ENCODE results near the gene SLIT2.

The SLIT2 gene

DNA sequence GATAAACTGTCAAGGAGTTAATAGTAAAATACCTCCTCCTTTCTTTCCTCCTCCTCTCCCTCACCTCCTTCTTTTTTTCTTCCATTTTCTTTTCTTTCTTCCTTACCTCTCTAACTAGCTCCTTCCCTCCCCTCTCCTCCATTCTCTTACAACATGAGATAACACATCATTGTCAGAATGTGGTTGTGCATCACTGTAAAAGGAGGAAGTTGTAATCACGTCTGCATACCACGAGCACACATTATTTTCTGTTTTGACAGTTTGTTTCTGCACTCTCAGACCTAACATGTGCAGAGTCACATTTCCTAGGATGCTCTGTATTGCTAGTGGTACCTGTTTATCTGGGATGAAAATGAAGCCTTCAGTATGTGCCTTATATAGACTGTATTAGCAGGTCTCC is 9.1 kb downstream of the SLIT2 start:
- no peak for DNase-seq (ENCODE audit: low read depth, low spot score)
- no peak overlapping the region for H3K4me3 ChIP-seq (ENCODE audit: low read length)

DNA sequence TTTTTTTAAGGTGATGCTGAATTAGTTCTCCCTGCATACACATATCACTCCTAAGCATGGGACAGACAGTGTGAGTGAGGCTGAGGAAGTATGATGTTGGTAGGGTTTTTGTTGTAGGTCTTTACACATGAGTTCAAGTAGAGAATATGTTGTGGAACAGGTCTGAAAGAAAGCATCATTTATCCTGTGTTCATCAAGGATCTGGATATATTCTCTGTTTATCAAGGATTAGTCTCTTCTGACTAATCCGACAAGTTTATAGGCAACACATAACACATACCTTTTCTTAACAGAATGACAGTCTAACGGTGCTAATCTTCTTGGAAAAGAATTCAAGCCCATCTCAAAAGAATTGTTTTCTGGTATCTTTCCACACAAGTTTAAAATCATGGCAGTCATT is 10.5 kb downstream of the SLIT2 start:
- DNase-seq (ENCODE audit: low read depth, low spot score): no peak
- H3K4me3 ChIP-seq (ENCODE audit: low read length): no peak overlapping the region

DNA sequence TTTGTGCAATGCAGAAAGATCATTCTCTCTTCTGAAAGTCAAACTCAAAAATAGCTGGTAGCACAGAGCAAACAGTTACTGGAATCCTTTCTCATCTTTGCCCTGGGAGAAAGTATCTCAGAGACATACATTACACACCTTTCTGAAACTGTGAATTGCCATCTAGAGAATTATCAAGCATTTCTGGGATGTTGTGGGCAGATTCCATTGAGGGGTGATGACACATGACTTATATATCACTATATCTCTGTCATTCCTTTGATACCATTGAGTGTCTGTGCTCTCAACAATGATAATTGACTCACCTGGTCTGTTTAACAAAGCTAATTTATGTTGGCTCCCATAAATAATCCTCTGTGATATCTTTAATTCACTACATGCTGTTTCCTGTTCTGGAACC is 13.0 kb downstream of the SLIT2 start:
- no peak for DNase-seq (ENCODE audit: low read depth, low spot score)

DNA sequence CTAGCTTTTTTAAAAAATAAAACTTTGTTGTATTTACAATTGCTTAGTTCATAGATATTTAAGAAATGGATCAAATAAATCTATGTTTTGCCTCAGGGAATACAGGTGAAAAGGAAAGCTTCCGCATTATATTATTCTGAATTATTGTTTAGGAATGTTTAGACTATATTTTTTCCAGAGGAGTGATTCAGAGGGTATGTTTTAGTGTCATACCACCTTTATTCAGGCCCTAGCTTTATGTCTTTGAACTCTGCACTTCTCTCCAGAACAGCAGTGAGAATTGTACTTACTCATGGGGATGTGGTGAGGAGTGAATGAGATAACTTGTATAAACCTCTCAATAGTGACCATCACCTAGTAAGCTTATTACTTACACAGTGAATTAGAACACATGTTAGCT is 14.0 kb downstream of the SLIT2 start:
- no peak overlapping the region for H3K4me3 ChIP-seq (ENCODE audit: low read length)
- no peak for DNase-seq (ENCODE audit: low read depth, low spot score)

More for the DNA sequence above, 13.0 kb downstream of the SLIT2 start:
- H3K4me3 ChIP-seq (ENCODE audit: low read length): no peak overlapping the region

DNA sequence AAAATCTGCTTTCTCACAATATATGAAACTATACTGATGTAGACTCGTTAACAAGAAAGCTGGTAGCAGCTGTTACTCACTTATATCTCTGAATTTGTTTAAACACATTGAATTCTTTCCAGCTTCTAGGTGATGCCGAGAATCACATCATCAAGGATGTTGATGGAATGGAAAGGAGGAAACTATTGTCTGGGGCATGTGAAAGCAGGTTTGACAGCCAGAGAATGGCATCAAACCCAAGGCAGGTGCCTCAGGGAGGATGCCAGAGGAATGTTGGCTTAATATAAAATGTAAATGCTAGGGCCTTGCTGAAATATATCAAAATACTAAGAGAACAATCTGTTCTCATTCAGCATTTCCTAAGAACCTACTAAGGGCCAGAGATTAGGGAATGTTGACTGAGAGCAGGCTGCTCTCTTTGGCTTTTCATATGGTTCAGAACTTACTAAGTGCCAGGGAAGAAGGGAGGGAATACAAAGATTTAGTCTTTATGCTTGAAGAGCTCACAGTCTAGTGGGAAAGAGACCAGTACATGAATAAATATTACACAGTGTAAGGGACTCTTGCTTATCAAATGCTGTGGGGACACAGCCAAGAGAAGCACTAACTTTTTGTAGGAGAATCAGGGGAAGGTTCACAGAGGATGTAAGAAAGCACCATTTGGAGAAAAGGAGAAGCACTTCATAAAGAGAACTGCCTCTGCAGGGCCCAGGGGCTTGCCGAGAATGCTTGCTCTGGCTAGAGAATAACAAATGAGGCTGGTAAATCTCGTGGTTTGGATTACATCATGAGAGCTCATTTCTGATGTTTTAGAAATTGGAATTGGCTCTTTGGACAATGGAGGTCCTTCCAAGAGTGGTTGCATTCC is 14.7 kb downstream of the SLIT2 start:
- DNase-seq (ENCODE audit: low read depth, low spot score): no peak
- H3K4me3 ChIP-seq (ENCODE audit: low read length): no peak overlapping the region

DNA sequence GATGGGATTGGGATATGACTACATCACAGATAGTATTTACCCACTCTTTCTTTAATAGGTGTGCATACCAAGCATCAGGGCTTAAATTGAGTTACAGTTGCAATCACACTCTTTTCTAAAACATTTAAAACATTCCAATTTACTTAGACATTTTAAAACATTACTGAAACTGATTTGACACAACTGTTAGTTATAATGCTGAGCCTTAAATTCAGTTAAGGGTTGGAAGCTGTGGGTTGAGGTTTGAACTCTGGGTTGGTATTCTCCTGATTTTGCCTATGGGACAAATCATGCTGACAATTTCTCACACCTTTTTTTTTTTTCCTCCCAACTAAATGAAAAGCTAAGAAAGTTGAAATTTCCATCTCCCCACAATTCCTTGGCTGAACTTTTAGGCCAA is 16.3 kb downstream of the SLIT2 start:
- no peak for DNase-seq (ENCODE audit: low read depth, low spot score)
- no peak overlapping the region for H3K4me3 ChIP-seq (ENCODE audit: low read length)

DNA sequence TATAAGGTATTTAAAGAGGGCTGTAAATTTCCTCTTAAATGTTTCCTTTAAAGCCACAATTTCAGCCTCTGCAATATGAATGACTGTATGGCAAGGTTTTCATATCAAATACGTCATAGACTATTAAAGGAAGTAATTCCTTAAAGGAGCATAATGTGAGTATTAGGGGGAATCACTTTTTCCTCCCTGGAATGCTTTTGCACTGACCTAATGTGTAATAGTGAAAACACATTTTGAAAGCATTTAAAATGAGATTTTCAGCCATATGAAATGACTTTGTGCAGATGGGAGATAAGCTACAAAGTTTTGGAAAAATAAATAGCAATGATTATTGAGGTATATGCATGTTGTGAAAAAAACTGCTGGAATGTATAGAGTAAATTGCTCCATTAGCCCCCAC is 17.6 kb downstream of the SLIT2 start:
- DNase-seq (ENCODE audit: low read depth, low spot score): no peak
- H3K4me3 ChIP-seq (ENCODE audit: low read length): no peak overlapping the region

DNA sequence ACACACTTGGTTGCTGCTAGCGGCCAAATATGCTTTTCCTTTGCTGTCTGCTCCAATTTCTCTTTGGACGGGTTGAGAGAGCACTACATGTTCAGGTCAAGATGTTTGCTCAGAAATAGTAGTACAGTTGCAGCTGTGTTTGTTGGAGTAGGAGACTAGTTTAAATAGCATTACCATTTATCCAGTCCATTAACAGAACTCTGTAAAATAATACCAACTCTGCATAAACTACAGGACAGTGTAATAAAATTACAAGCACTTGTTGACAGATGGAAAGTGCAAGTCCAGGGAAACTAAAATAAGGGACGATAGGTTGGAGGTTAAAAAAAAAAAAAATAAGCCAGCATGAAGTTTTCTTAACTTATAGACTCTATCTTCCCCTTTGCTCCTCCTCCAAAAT is 20.2 kb downstream of the SLIT2 start:
- no peak overlapping the region for H3K4me3 ChIP-seq (ENCODE audit: low read length)
- no peak for DNase-seq (ENCODE audit: low read depth, low spot score)

DNA sequence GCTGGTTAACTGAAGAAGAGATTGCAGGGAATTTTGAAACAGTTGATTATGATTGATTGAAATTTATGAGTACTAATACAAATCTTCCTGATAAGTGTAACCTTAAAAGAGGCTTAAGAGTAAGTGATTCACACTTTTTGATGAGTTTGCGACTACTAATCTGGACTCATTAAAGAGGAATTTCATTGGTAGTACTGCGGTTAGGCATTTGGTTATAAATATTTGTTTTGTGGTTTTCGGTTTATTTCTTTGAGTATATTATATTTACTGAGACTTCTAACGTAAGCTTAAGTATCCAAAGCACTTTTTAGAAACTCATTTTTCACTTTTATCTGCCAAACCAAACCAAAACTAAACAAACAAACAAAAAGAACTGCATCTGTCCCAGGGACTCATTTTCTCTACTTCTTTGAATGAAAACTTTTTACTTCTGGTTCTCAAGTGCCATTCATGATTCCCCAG is 20.7 kb downstream of the SLIT2 start:
- H3K4me3 ChIP-seq (ENCODE audit: low read length): no peak overlapping the region
- DNase-seq (ENCODE audit: low read depth, low spot score): no peak

DNA sequence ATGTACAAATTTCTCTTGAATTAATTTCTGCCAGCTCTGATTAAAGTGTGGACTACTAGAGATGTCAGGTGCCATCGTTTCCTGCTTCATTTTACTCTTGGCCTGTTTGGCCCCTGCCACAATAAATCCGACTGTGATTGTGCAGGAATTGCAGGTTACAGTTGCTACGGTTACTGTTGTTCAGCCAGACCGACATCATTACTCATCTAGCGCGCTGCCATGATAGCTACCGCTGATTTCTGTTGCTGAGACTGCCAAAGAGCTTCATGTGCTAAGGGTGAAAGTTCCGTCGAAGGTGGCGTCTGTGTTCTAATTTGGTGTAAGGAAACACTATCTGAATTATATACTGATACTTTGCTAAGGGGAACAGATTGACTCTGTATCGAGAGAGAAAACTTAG is 22.1 kb downstream of the SLIT2 start:
- no peak overlapping the region for H3K4me3 ChIP-seq (ENCODE audit: low read length)
- no peak for DNase-seq (ENCODE audit: low read depth, low spot score)

DNA sequence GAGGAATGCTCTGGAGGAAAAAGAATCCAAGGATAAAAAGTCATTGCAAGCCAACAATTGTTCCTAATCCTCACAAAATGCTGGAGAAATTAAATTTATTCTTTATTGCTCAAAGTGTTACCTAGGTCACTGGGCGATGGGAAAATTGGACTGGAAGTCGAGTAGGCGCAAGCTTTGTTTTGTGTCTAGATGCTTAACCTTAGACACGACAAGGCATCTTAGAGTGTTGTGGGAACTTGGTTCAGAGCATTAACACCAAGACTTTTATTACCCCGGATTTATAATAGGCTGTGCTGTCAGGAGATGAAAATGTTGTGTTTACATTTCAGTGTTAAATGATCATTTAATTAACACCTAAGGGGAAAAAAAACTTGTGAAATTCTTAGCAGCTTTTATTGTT is 25.1 kb downstream of the SLIT2 start:
- DNase-seq (ENCODE audit: low read depth, low spot score): no peak
- no peak overlapping the region for H3K4me3 ChIP-seq (ENCODE audit: low read length)

DNA sequence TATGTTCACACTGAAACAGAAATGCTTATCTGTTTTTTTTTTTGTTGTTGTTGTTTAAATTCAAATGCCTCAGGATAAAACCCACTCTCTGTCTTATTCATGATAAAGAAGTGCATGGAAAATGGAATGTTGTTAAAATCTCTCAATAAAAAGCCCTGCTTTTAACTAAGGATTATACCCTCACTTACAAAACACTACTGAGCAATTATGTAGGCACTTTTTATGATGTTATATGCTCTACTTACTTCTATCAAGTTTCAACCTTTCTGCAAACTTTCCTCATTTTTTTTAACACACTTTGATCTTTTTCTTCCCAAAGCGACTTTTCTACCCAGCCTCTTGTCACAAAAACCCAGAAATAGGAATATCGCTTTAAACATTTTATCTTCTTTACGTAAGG is 26.5 kb downstream of the SLIT2 start:
- no peak for DNase-seq (ENCODE audit: low read depth, low spot score)
- no peak overlapping the region for H3K4me3 ChIP-seq (ENCODE audit: low read length)

DNA sequence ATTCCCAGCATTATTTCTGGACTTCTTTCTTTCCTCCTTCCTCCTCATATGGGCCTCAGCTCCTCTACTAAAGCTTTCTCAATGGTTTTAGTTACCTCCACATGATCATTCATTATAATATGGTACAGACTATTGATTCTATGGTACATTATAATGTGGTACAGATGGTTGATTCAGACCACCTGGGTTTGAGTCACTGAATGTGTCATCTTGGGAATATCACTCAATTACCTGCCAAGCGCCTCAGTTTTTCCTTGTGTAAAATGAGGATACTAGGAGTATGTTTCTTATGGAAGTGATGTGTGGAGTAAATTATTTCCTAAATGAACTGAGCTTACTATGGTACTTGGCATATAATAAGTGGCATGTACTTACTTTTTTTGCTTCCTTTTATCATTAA is 27.7 kb downstream of the SLIT2 start:
- H3K4me3 ChIP-seq (ENCODE audit: low read length): no peak overlapping the region
- DNase-seq (ENCODE audit: low read depth, low spot score): no peak

DNA sequence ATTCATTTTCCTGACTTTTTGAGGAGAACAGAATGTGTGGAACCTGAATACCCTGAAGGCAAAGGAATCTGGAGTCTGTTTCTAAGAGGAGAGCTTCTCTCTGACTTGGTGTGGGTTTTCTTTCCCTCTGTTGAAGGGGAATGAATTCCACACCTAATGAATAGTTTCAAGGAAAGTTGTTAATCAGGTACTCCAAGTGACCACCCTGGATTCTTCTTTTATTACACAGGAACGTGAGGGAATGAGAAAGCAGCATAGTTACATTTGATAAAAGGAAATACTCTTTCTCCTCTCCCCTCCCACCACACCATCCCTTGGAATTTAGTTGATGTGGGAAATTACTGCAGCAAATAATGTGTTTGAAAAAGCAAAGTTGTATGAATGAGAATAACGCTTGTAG is 29.7 kb downstream of the SLIT2 start:
- H3K4me3 ChIP-seq (ENCODE audit: low read length): no peak overlapping the region
- DNase-seq (ENCODE audit: low read depth, low spot score): no peak

DNA sequence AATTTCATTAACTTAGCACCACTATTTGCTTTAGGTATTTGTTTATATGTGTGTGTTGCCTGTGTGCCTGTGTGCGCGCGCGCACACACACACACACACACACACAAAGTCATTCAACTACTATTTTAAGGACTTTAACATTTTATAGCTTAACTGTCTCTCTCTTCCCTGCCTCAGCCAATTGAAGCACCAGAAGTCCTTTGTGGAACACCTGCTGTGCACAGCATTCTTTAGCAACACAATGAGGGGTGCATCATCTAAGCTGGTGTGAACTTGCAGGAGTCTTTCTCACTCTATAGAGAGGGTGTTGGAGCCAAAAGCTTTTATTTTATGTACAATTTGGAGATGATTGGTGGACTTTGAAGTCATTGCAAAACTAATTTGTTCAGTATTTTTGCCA is 31.3 kb downstream of the SLIT2 start:
- no peak overlapping the region for H3K4me3 ChIP-seq (ENCODE audit: low read length)
- DNase-seq (ENCODE audit: low read depth, low spot score): no peak

DNA sequence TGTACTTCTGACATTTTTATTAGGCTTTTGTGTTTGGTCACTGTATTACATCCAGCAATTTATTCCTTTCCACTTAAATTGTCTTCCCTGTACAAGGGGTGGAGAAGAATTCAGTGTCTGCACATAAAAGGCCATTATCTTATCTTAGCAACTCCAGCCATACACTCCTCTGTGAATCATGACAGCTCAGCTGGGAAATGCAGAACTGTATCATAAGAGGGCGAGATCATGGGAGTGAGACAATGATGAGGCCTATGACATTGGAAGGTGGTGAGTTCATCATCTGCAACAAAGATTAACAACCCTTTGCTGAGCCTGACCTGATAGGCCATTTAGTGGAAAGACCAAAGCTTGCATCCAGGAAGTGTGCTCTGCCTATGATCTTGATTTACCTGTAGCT is 33.3 kb downstream of the SLIT2 start:
- DNase-seq (ENCODE audit: low read depth, low spot score): no peak
- no peak overlapping the region for H3K4me3 ChIP-seq (ENCODE audit: low read length)

DNA sequence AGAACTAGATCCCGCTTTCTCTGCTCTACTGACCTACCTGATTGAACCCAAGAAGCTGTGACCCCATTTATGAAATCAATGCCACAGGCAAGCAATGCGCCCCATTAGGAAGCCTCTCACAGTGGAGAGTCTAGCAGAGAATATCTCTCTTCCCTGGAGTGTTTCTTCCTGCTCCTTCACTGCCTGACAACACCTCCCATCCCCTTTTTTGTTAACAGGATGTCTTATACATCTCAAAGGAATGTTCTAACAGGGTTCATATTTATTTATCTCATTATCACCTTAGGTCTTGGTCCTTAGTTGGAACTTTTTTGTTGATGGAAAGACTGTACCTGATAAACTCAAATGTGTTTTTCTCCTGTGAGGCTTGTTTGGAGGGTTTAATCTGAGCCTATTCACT is 35.5 kb downstream of the SLIT2 start:
- no peak for DNase-seq (ENCODE audit: low read depth, low spot score)

DNA sequence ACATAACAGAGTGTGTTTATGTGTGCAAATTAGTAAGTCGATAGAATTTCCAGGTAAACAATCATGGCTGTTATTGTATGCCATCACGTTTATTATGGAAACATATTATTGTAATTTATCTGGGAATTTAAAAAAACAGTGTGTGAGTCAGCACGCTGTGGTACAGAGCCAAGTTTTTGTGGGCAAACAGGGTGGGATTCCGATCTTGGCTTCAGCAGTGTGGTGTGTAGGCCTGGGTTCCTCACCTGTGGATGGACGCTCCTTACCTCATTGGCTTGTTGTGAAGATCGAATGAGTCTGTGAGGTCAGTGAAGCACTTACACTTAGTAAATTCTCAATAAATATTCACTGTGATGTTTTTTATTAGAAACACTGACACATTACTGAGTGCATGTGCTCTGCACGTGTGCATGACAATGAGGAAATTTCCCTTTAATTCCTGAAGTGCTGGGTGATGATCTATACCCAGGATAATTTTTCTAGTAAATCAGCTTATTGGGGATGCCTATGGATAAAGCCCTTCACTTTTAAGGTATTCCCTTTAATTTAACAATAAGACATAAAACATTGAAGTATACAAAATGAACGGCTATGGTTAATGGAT is 36.4 kb downstream of the SLIT2 start:
- H3K4me3 ChIP-seq (ENCODE audit: low read length): no peak overlapping the region
- no peak for DNase-seq (ENCODE audit: low read depth, low spot score)

More for the DNA sequence above, 35.5 kb downstream of the SLIT2 start:
- H3K4me3 ChIP-seq (ENCODE audit: low read length): no peak overlapping the region

DNA sequence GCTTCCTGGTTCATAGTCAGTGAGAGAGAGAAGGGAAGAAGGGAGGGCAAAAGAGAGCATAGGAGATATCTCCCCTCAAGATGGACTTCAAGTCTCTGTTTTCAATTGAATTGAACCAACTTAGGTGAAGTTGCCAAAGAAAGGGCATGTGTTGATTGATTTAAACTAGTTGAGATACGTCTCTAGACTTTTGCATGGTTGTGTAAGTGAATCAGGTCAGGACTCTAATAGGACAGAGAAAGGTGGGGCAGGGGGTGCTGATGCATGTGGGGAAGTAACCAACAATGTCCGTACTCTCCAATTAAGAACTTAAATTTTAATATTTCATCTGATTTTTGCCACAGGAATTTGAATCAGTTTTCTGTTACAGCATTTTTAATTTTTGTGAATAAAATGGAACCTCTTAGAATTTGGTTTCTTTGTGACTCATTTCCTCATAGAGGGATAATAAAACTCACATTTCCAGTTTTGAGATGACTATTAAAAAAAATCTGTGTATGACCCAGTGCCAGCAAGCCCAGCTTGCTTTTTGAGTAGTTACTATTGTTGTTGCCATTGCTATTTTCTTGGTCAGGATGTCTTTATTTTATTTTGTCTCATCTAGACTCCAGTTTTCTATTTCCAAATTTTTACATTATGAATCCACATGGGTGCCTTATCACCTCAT is 37.3 kb downstream of the SLIT2 start:
- no peak for DNase-seq (ENCODE audit: low read depth, low spot score)
- H3K4me3 ChIP-seq (ENCODE audit: low read length): no peak overlapping the region

DNA sequence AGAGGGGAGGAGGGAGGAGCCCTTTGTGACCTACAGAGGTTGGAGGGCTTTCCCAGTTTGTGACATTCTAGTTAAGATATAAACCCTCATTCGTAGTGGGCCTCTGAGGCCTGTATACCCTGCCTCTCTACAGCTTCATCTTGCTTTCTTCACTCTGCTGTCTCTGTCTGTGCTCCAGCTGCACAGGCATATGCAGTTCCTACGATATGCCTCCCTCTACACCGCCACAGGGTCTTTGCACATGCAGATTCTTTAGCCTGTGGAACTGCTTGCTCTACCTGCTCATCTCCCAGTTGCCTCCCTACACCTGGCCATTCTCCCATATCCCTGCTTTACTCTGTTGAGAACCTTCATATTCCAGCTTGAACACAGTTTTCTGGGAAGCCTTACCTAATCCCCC is 38.1 kb downstream of the SLIT2 start:
- no peak overlapping the region for H3K4me3 ChIP-seq (ENCODE audit: low read length)
- DNase-seq (ENCODE audit: low read depth, low spot score): no peak

Measured in Jurkat, Clone E6-1 (cell line).